Brain microvascular endothelial cell (primary cell): ENCODE results near the gene KIF18B.

ENCODE experiments used
- DNase-seq: peaks from one replicate; pipeline ENCODE4 v3.0.0-alpha.2; 2020
- H3K27ac ChIP-seq: fragments of 250-450 bp; sonication (Bioruptor Pico); 2 replicates; pipeline ENCODE4 v1.5.1; 2020; ENCODE audit warnings: mild to moderate bottlenecking, moderate library complexity
- H3K27me3 ChIP-seq: fragments of 250-450 bp; sonication (Bioruptor Pico); replicated peaks from 2 replicates; pipeline ENCODE4 v1.5.1; 2020; ENCODE audit warnings: mild to moderate bottlenecking
- H3K36me3 ChIP-seq: fragments of 250-450 bp; sonication (Bioruptor Pico); replicated peaks from 2 replicates; pipeline ENCODE4 v1.5.1; 2020; ENCODE audit warnings: mild to moderate bottlenecking
- H3K4me3 ChIP-seq: 2 replicates; pipeline ENCODE4 v1.5.1; 2011; ENCODE audit warnings: low read depth, mild to moderate bottlenecking, control low read depth, low read length, moderate library complexity
- in situ Hi-C: cut with HindIII; loops from 2 replicates; pipeline ENCODE4 v1.10.0; 2017; ENCODE audit warnings: low sequenced_read_pairs, low pct_ligation_motif_present
- TF ChIP-seq, protein P1 (sequence below): IDR thresholded peaks from 2 replicates; pipeline ENCODE4 v1.5.1; 2011; ENCODE audit warnings: low read depth, mild to moderate bottlenecking, moderate library complexity, low read length, control low read depth, inconsistent platforms; ENCODE audit errors: missing control alignments

Gene KIF18B

DNA sequence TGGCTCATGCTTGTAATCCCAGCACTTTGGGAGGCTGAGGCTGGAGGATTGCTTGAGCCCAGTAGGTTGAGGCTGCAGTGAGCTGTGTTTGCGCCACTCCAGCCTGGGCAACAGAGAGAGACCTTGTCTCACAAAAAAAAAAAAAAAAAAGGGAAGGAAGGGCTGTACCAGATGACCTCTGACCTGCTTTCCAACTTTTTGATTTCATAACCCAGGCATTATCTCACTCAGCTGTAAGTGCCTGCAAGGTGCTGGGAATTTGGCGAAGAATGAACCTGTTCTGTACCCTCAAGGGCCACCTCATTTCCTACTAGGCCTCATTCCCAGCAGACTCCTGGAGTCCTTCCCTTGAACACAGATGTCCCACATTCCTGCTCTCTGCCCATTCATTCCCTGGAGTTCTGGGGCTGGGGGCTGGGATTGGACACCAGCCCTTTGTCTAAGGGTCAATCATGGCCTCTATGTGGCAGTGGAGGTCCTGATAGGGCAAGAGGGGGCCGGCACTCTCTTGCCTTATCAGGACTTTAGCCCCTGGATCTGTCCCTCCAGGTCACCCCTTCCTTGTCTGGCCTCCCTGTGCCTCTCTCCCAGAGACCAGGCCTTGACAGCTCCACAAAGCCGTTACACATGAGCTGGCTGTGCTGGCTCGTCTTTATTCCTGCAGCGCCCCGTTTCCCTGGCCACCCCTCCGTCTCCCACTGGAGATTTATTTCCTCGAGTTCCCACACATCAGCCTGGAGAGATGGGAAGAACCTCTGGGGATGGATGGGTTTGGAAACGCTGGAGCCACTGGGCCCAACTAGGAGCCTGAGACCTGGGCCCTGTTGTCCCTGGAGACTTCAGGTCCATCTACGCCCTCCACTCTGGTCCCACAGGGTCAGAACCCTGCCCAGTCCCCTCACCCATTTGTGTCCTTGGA is 31.5 kb downstream of the KIF18B start:
- no peaks in the 10 kb centered on the region for H3K36me3 ChIP-seq
- H3K27me3 ChIP-seq = no peaks in the 10 kb centered on the region
- no peak for DNase-seq
- H3K27ac ChIP-seq = no peak overlapping the region
- in situ Hi-C loops = loop anchor here (25.0 kb wide), 1 partner anchor 96 kb away; no protein-coding TSS in a partner anchor
- H3K4me3 ChIP-seq = no peak overlapping the region
- TF ChIP-seq, protein P1, sequence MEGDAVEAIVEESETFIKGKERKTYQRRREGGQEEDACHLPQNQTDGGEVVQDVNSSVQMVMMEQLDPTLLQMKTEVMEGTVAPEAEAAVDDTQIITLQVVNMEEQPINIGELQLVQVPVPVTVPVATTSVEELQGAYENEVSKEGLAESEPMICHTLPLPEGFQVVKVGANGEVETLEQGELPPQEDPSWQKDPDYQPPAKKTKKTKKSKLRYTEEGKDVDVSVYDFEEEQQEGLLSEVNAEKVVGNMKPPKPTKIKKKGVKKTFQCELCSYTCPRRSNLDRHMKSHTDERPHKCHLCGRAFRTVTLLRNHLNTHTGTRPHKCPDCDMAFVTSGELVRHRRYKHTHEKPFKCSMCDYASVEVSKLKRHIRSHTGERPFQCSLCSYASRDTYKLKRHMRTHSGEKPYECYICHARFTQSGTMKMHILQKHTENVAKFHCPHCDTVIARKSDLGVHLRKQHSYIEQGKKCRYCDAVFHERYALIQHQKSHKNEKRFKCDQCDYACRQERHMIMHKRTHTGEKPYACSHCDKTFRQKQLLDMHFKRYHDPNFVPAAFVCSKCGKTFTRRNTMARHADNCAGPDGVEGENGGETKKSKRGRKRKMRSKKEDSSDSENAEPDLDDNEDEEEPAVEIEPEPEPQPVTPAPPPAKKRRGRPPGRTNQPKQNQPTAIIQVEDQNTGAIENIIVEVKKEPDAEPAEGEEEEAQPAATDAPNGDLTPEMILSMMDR = no peak

DNA sequence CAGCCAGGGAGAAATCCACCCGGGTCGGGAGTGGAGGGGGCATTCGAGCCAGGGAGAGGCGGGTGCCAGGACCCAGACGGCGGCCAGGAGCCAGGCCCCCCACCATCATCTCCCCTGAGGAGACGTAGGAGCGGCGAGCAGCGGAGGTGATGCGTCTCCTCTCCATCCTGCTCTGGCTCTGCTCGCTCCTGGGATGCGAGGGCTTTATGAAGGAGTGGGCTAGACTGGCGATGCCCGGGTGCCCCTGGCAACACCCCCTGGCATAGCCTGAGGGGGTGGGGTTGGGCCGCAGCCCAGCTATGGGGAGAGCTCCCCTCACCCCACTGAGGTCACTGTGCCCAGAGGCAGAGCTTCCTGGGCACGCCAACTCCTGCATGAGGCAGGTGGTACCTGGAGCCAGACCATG is 32.2 kb downstream of the KIF18B start, which contains the start of gene GFAP:
GFAP (minus strand) TSS at position 180 of the 406 bp plus-strand sequence; CDS start at position 166, 14 bp downstream.
- H3K36me3 ChIP-seq = no peaks in the 10 kb centered on the region
- DNase-seq = no peak
- in situ Hi-C loops = loop anchor here (25.0 kb wide), 1 partner anchor 97 kb away; no protein-coding TSS in a partner anchor
- no peak within 1 kb of the TSS for H3K4me3 ChIP-seq
- TF ChIP-seq, protein P1 = no peak
- no peaks in the 10 kb centered on the region for H3K27me3 ChIP-seq
- no peak within 1 kb of the TSS for H3K27ac ChIP-seq

DNA sequence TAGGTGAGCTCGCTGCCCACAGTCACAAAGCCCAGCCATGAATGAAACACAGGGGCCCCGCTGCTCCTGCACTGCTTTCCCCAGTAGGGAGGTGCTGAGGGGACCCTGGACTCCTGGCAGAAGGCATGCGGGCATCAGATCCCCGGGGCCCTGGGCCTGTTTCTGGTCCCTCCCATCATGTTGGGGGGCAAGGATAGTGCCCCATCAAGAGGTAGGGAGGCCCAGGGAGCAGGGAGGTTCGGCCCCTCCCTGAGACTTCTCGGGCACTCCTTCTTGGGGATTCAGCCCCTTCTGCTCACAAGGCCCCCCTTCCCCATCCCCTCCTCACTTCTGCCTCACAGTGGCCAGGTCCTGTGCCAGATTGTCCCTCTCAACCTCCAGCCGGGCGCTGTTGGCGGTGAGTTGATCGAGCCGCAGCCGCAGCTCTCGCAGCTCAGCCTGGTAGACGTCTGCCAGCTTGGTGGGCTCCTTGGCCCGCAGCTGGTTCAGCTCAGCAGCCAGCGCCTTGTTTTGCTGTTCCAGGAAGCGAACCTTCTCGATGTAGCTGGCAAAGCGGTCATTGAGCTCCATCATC is 32.8 kb downstream of the KIF18B start:
- Histone ChIP-seq H3K4me3 (no peak overlapping the region), H3K36me3 (no peaks in the 10 kb centered on the region), H3K27me3 (no peaks in the 10 kb centered on the region), H3K27ac (no peak overlapping the region)
- no peak for DNase-seq
- TF ChIP-seq, protein P1 = no peak
- in situ Hi-C loops = loop anchor here (25.0 kb wide), 1 partner anchor 98 kb away; no protein-coding TSS in a partner anchor

DNA sequence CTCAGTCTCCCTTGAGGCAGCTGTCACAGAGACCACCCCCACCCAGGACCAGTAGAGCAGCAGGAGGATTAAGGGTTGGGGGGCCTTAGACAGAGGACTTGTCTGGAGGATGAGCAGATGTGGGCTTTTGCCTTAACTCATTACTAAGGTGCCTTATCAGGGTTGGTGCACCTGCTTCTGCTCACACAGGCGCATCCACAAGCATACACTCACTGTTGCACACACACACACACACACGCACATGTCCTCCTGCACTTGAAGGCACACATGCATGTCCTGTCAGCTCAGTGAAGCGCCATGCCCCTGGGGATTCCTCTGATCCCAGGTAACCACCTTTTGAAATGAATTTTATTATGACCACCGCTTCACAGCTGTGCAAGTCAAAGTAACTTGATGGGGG is 33.4 kb downstream of the KIF18B start:
- no peak overlapping the region for H3K4me3 ChIP-seq
- no peaks in the 10 kb centered on the region for H3K36me3 ChIP-seq
- no peak overlapping the region for H3K27ac ChIP-seq
- TF ChIP-seq, protein P1 = no peak
- in situ Hi-C loops = loop anchor here (25.0 kb wide), 1 partner anchor 98 kb away; no protein-coding TSS in a partner anchor
- no peak for DNase-seq
- no peaks in the 10 kb centered on the region for H3K27me3 ChIP-seq

DNA sequence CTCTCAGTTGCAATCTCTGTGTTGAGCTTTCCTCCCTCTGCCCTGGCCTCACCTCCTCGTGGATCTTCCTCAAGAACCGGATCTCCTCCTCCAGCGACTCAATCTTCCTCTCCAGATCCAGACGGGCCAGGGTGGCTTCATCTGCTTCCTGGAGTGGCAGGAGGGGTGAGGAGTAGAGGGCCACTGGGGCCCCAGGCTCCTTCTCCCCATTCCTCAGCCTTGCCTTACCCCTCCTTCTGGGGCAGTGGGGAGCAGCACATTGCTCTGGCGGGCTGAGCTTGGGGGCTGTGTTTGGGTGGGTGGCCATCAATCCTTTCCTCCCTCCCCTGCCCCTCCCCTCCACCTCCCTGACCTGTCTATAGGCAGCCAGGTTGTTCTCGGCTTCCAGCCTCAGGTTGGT is 33.9 kb downstream of the KIF18B start:
- H3K27me3 ChIP-seq = no peaks in the 10 kb centered on the region

More for the DNA sequence above, 33.9 kb downstream of the KIF18B start:
- Histone ChIP-seq H3K36me3 (no peaks in the 10 kb centered on the region), H3K4me3 (no peak overlapping the region), H3K27ac (no peak overlapping the region)
- no peak for DNase-seq
- TF ChIP-seq, protein P1 = no peak
- in situ Hi-C loops = loop anchor here (25.0 kb wide), 1 partner anchor 99 kb away; no protein-coding TSS in a partner anchor
